Erythroblast (primary cell): ENCODE results near the gene RGS7.

Source experiments
- GATA1 ChIP-seq: IDR thresholded peaks from 2 replicates; pipeline ENCODE4 v1.6.1; 2011; ENCODE audit warnings: low read depth, mild to moderate bottlenecking, control low read depth, low read length, moderate library complexity
- POLR2A ChIP-seq: IDR thresholded peaks from 2 replicates; pipeline ENCODE4 v1.6.1; 2011; ENCODE audit warnings: mild to moderate bottlenecking, low read length

DNA sequence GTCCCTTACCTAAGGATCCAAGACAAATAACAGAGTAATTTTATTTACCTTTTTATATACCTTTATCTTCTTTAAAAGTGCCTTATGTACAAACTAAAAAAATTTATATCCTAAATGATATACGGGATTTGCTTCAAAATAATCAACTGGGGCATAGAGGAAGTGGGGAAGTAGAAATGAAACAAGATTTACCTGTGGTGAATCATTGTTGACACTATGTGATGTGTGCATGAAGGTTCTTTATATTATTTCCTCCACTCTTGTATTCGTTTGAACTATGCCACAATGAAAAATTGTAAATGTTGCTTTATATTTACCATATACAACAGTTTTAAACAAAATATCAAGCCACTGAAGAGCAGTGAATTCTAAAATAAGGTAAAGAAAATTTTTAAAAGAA lies 13.0 kb downstream of the RGS7 start:
- TF ChIP-seq POLR2A (no peak), GATA1 (no peak)
